Fibroblast of lung (primary cell): ENCODE results near the gene LMAN1L. TPM values are rescaled to one million over a fixed set of nuclear protein-coding genes. Genes with fewer than 3 reads are reported as not detected.

Source experiments
- DNase-seq, 2 donors: peaks; one replicate each; pipeline versions ENCODE4 v3.0.0 to v3.0.0-alpha.2; 2010; ENCODE audit warnings: low read depth in 2 of 2
- H2AFZ ChIP-seq: 2 replicates; pipeline ENCODE4 v1.5.1; 2012; ENCODE audit warnings: low read length, control low read depth, inconsistent platforms
- H3K27ac ChIP-seq: 2 replicates; pipeline ENCODE4 v1.5.1; 2011; ENCODE audit warnings: low read length, control low read depth; ENCODE audit not compliant: insufficient read depth
- H3K27me3 ChIP-seq: 2 replicates; pipeline ENCODE4 v1.5.1; 2011; ENCODE audit warnings: mild to moderate bottlenecking, low read length; ENCODE audit not compliant: control insufficient read depth, insufficient read depth
- H3K36me3 ChIP-seq: 2 replicates; pipeline ENCODE4 v1.5.1; 2011; ENCODE audit warnings: low read length; ENCODE audit not compliant: control insufficient read depth, insufficient read depth
- H3K4me1 ChIP-seq: 2 replicates; pipeline ENCODE4 v1.5.1; 2011; ENCODE audit warnings: low read length; ENCODE audit not compliant: control insufficient read depth, insufficient read depth; ENCODE audit errors: extremely low read depth
- H3K4me2 ChIP-seq: 2 replicates; pipeline ENCODE4 v1.5.1; 2011; ENCODE audit warnings: low read length, control low read depth; ENCODE audit not compliant: insufficient read depth; ENCODE audit errors: extremely low read depth
- H3K4me3 ChIP-seq, 4 experiments: fragments of 200-600 bp in 1 of 4; sonication (generic) in 1 of 4; replicated peaks in 1 of 4; 2 replicates each; pipeline ENCODE4 v1.5.1; 2011 to 2016; ENCODE audit warnings: low read length in 4 of 4, low read depth in 3 of 4, mild to moderate bottlenecking in 3 of 4, control low read depth in 2 of 4, inconsistent platforms in 1 of 4, mixed read lengths in 1 of 4; ENCODE audit not compliant: insufficient read depth in 1 of 4; ENCODE audit errors: control extremely low read depth in 1 of 4
- H3K79me2 ChIP-seq: 2 replicates; pipeline ENCODE4 v1.5.1; 2012; ENCODE audit warnings: mild to moderate bottlenecking, low read length, inconsistent platforms; ENCODE audit not compliant: control insufficient read depth, insufficient read depth
- H3K9ac ChIP-seq: 2 replicates; pipeline ENCODE4 v1.5.1; 2011; ENCODE audit warnings: mild to moderate bottlenecking, low read length, control low read depth; ENCODE audit not compliant: insufficient read depth
- H3K9me3 ChIP-seq: 2 replicates; pipeline ENCODE4 v1.5.1; 2012; ENCODE audit warnings: low read depth, low read length; ENCODE audit not compliant: control insufficient read depth, insufficient read depth
- H4K20me1 ChIP-seq: 2 replicates; pipeline ENCODE4 v1.5.1; 2011; ENCODE audit warnings: low read length; ENCODE audit not compliant: control insufficient read depth, insufficient read depth; ENCODE audit errors: extremely low read depth
- EZH2 ChIP-seq: IDR thresholded peaks from 2 replicates; pipeline ENCODE4 v1.5.1; 2012; ENCODE audit warnings: low read length, control low read depth, mild to moderate bottlenecking; ENCODE audit errors: missing control alignments
- polyA plus RNA-seq, 2 donors: library from polyadenylated mRNA; depleted of rRNA in 1 of 2; stranded (reverse) in 1 of 2; unstranded in 1 of 2; fragments of >200 nt; gene quantifications; 2 replicates each; pipeline ENCODE4 v1.2.1, GENCODE V29; 2011 to 2012; ENCODE audit warnings: missing spikeins in 1 of 2
- total RNA-seq: library from RNA; depleted of rRNA; stranded (reverse); fragments of >200 nt; gene quantifications from 2 replicates; pipeline ENCODE4 v1.2.1, GENCODE V29; 2014
- TF ChIP-seq, protein P1 (sequence below), 2 donors: IDR thresholded peaks in 1 of 2; conservative IDR thresholded peaks in 1 of 2; 1 replicate in 1 of 2; 2 replicates in 1 of 2; pipeline ENCODE4 v1.5.1; 2011 to 2012; ENCODE audit warnings: low read length in 2 of 2, control low read depth in 1 of 2, inconsistent platforms in 1 of 2, low read depth in 1 of 2, mild to moderate bottlenecking in 1 of 2

Gene LMAN1L
- total and polyA plus RNA-seq, 2 donors (not counting 1 experiment from before 2014, with no cell fraction given) = not detected

DNA sequence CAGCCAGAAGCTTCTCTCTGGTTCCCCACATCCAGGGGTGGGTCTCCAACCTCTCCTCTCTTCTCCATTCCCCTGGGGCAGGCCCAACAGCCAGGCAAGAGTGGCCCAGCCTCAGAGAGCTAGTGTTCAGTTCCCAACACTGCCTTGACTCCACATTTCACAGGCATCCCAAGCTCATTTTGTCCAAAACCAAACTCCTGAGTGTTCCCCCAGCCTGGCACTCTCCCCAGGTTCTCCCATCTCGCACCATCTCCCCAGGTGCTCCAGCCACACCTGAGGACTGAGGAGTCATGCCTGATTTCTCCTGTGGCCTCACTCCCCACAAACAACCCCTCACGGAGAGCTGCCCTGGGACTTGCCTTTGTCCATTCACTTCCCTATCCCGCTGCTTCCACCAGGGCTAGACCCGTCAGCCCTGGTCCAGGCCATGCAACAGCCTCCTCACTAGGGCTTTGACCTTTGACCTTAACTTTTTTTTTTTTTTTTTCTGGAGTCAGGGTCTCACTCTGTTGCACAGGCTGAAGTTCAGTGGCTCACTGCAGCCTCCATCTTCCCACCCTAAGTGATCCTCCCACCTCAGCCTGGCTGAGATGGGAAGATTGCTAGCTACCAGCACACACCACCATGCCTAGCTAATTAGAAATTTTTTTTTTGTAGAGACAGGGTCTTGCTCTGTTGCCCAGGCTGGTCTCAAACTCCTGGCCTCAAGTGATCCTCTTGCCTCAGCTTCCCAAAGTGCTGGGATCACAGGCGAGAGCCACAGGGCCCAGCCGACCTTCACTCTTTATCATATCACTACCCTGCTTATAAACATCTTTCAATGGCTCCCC, 34.7 kb upstream of the LMAN1L start:
- H3K79me2 ChIP-seq = peaks cover 6% of the 10 kb centered on the region
- no peaks in the 10 kb centered on the region for H4K20me1 ChIP-seq
- DNase-seq = no peak
- TF ChIP-seq, protein P1, sequence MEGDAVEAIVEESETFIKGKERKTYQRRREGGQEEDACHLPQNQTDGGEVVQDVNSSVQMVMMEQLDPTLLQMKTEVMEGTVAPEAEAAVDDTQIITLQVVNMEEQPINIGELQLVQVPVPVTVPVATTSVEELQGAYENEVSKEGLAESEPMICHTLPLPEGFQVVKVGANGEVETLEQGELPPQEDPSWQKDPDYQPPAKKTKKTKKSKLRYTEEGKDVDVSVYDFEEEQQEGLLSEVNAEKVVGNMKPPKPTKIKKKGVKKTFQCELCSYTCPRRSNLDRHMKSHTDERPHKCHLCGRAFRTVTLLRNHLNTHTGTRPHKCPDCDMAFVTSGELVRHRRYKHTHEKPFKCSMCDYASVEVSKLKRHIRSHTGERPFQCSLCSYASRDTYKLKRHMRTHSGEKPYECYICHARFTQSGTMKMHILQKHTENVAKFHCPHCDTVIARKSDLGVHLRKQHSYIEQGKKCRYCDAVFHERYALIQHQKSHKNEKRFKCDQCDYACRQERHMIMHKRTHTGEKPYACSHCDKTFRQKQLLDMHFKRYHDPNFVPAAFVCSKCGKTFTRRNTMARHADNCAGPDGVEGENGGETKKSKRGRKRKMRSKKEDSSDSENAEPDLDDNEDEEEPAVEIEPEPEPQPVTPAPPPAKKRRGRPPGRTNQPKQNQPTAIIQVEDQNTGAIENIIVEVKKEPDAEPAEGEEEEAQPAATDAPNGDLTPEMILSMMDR (conservative IDR thresholded peaks at IDR 0.05 in 1 of 2, IDR thresholded peaks at IDR 0.05 in 1 of 2; ENCODE audit: low read depth in 1 of 2, low read length in 2 of 2) = no peak
- TF ChIP-seq EZH2 = no peak
- H3K9ac ChIP-seq = no peak overlapping the region
- no peaks in the 10 kb centered on the region for H3K36me3 ChIP-seq
- H3K27ac ChIP-seq = no peak overlapping the region
- H2AFZ ChIP-seq = no peak overlapping the region
- H3K27me3 ChIP-seq = no peaks in the 10 kb centered on the region
- H3K9me3 ChIP-seq = no peaks in the 10 kb centered on the region
- peaks cover 14% of the 10 kb centered on the region for H3K4me1 ChIP-seq
- no peak overlapping the region for H3K4me2 ChIP-seq
- H3K4me3 ChIP-seq = no peak overlapping the region

GRCh38 chr15:74778599-74778970, 34.0 kb upstream of the LMAN1L start:
- TF ChIP-seq, protein P1 (conservative IDR thresholded peaks at IDR 0.05 in 1 of 2, IDR thresholded peaks at IDR 0.05 in 1 of 2; ENCODE audit: low read depth in 1 of 2, low read length in 2 of 2) = no peak
- TF ChIP-seq EZH2 = no peak
- no peak for DNase-seq
- no peaks in the 10 kb centered on the region for H3K27me3 ChIP-seq

GRCh38 chr15:74779162-74779648, 33.4 kb upstream of the LMAN1L start:
- no peak overlapping the region for H2AFZ ChIP-seq
- H3K79me2 ChIP-seq = peaks cover 18% of the 10 kb centered on the region
- no peaks in the 10 kb centered on the region for H4K20me1 ChIP-seq
- H3K27me3 ChIP-seq = no peaks in the 10 kb centered on the region
- no peak overlapping the region for H3K4me2 ChIP-seq
- H3K27ac ChIP-seq = no peak overlapping the region
- H3K4me1 ChIP-seq = peaks cover 25% of the 10 kb centered on the region
- H3K9ac ChIP-seq = no peak overlapping the region
- TF ChIP-seq EZH2 = no peak
- TF ChIP-seq, protein P1 (conservative IDR thresholded peaks at IDR 0.05 in 1 of 2, IDR thresholded peaks at IDR 0.05 in 1 of 2; ENCODE audit: low read depth in 1 of 2, low read length in 2 of 2) = no peak
- no peak overlapping the region for H3K4me3 ChIP-seq
- H3K9me3 ChIP-seq = no peaks in the 10 kb centered on the region
- DNase-seq = no peak
- no peaks in the 10 kb centered on the region for H3K36me3 ChIP-seq

More at GRCh38 chr15:74778599-74778970, 34.0 kb upstream of the LMAN1L start:
- Histone ChIP-seq H3K9ac (no peak overlapping the region), H3K27ac (no peak overlapping the region), H3K4me1 (peaks cover 19% of the 10 kb centered on the region), H3K9me3 (no peaks in the 10 kb centered on the region), H2AFZ (no peak overlapping the region), H3K4me2 (no peak overlapping the region), H3K79me2 (peaks cover 12% of the 10 kb centered on the region), H3K36me3 (no peaks in the 10 kb centered on the region), H3K4me3 (no peak overlapping the region), H4K20me1 (no peaks in the 10 kb centered on the region)
